ENCODE results near the gene MRRF.
A peak's percentile ranks its signal among the peaks of the same experiment; 100 is the strongest.

MRRF gene

DNA sequence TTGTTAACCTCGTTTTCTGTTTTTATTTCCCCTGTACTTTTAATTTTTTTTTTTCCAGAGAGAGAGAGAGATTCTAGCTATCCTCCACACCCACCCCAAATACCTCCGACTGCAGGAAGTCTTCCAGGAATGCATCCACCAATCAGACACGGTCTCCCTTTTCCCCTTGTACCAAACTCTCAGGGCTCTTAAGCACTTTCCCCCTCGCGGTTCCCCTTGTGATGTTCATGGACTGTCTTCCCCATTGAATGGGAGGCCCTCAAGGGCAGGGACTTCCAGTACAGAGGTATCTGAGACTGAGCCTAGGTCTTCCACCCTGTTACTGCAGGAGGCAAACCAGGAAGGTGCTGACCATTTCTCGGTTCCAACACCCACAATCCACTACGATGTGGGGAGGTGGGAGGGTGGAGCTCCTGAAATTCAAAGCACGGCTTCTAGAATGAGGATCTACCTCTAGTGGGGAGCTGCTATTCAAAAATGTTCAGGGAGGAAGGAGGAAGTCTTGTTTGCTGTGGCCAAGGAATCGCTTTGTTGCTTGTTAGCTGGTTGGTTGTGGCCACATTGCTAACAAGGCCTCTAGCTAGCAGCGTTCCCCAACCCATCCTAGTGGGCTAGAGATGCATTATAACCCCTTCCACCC lies 68.6 kb downstream of the MRRF start:
- DNase-seq = no peak

DNA sequence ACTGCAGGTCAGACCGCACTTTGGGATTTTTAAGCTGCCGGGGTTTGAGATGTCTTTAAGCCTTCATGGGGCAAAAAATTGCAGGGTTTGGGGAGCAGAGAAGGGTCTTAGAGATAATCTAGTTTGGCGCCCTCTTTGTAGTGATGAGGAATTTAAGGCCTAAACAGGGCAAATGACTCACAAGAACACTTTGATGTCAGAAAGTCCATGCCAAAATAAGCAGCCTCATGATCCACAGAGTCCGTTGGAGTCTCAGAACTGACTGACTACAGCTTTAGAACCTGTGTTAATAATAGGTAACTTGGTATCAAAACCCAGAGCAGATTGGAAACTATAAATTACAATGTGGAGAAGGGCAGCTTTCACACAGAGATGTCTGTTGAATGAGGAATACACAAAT lies 70.2 kb downstream of the MRRF start:
- no peak for DNase-seq

- DNase-seq = no peak
Measured at GRCh38 chr9:122336189-122336588, 71.5 kb downstream of the MRRF start.

GRCh38 chr9:122336866-122337555 lies 72.3 kb downstream of the MRRF start:
- no peak for DNase-seq

DNA sequence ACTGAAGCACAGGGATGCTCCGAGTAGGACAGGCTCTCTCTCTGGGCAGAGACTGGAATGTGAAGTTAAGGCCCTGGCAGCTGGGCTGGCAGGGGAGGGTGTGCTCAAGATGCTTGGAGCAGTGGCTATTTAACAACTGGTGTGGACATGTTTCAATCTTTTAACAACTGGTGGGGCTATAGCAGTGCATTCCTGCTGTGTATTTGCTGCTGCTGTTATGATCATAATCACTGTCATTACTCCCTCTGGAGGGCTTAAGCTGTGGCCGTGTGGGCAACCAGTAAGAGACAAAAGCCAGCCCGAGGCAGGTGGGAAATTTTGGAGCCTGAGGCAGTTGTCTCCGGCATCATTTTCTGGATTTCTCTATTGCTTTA lies 72.9 kb downstream of the MRRF start:
- DNase-seq = no peak

- no peak for DNase-seq
Measured at GRCh38 chr9:122338536-122338935, 73.9 kb downstream of the MRRF start.

DNA sequence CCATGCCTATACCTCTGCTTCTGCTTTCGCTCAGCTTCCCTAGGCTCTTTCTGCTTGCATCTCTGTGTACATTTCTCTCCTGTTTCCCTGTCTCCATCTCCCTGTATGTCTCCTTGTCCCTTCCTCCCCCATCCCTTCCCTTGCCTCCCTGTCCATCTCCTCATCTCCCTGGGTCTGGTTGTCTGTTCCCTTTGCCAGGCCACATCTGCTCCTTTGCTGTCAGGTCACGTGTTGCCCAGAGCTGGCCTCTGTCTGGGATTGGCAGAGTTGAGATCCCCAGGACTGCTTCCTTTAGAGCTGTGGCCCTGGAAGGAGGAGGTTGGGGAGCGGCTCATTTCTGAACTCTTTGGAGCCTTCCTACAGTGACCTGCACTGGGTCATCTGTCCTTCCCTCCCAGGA lies 74.3 kb downstream of the MRRF start:
- no peak for DNase-seq

- DNase-seq = no peak
Measured at GRCh38 chr9:122339579-122339978, 74.9 kb downstream of the MRRF start.

GRCh38 chr9:122340161-122340560 lies 75.5 kb downstream of the MRRF start:
- no peak for DNase-seq

GRCh38 chr9:122342323-122343050 lies 77.8 kb downstream of the MRRF start:
- DNase-seq = no peak

GRCh38 chr9:122346478-122347347 lies 82.0 kb downstream of the MRRF start:
- DNase-seq = no peak

GRCh38 chr9:122347348-122348287 lies 82.9 kb downstream of the MRRF start:
- DNase-seq = no peak

GRCh38 chr9:122348288-122348777 lies 83.7 kb downstream of the MRRF start:
- no peak for DNase-seq

DNA sequence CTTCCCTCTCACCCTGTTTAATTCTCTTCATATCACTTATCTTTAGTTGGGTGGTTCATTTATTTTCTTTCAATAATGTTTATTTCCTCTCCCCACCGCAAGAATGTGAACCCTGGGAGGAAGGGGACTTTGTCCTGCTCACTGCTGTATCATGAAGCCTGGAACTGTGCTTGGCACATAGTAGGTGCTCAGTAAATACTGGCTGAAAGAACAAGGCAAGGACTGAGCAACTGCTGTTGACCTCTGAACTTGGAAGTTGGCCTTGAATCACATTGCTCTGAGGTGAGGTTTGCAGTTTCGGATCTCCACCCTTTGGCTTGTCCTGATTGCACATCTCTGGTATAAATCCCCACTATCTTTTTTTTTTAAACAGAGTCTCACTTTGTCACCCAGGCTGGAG lies 84.1 kb downstream of the MRRF start:
- no peak for DNase-seq

- DNase-seq = no peak
Measured at GRCh38 chr9:122349201-122349600, 84.5 kb downstream of the MRRF start.

GRCh38 chr9:122350577-122351355 lies 86.1 kb downstream of the MRRF start:
- peak; percentile 62 for DNase-seq

DNA sequence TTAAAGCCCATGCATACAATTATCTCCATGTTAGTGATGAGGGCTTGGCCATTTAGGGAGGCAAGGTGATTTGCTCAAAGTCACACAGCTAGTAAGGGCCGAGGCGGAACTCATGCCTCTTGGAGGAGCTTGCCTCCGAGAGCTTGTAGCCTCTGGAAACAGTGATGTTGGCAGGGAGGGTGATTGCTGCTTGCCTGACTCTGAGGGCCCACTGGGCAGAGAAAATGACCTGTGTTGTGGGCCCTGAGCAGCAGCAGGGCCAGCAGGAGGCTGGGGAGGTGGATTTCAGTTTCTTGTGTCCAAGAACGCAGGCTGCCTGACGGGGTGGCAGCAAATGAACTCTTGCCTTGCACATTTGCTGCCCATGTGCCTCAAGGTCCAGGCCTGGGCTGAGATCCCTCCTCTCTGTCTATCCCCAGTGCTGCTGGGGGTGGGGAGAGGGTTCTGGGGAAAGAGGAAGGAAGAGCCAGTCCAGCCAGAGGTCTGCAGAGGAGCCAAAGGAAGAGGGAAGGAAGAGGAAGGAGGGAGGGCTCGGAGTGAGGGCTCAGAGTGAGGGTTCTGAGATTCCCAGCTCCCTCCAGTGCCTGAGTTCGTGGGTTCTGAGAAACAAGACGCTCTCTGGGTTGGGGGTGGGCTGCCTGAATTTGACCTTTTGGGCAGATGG lies 90.0 kb downstream of the MRRF start:
- DNase-seq = no peak

DNA sequence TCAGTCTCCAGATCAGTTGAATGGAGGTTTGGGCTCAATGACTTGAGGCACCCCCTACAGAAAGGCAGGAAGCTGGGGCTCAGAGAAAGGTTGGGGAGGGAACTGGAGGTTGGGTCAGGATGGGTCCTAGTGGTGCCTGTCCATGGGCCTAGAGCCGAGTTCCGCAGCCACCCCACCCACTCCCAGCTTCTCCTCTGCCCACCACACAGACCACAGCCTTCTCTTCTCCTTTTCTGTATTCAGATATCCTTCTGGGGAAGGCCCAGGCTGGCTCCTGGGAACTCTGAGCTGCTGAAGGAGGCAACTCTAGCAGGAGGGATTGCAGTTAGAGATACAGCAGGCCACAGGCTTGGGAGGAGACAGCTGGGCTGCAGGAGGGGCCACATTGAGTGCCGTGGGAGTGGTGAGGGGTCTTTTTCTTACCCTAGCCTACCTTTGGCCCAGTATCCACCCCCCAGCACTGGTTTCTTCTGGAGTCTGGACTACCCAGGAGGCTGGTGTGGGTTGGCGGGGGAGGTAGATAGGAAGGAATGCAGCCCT lies 90.7 kb downstream of the MRRF start:
- no peak for DNase-seq

DNA sequence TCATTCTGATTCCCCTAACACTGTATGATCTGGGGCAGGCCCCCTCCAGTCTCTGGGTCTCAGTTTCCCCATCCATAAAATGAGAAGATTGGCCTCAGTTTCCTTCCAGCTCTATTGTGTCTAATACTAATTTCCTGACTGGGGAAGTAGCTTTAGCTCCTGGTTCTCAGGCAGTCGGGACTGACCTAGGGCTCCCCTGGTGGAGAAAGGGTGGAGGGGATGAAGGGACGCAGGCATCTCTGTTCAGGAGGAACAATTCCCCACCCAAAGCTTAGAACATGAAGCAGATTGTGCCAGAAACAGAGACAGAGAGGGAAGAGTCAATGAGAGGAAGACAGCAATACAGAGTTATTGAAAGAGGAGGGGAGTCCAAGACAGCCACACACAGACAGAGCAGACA lies 91.9 kb downstream of the MRRF start:
- no peak for DNase-seq

DNA sequence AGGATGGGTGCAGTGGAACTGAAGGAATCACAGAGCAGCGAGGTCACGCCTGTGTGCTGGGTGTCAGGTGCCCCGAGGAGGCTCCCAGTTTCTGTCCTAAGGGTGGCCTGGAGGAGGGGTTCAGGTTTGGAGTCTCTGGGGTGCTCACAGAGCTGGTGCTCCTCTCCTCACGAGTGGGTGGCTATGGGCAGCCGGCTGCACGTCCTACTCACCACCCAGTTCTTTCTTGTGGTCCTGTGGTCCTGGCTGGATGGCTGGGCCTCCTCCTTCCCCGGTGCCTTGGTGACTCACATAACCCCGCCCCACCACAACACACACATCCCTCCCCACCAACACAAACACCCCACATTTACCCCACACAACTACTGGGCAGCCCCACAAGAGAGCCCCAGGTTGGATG lies 96.2 kb downstream of the MRRF start:
- DNase-seq = no peak

Measured in fibroblast of skin of abdomen (primary cell).